ENCODE data around the gene SSTR1.

The SSTR1 gene

GRCh38 chr14:38207377-38207735 is 348 bp upstream of the SSTR1 start:
- no peak for DNase-seq (ENCODE audit: low read depth)
- no peak for TF ChIP-seq CTCF (conservative IDR thresholded peaks at IDR 0.05; ENCODE audit: low read length)
- peak overlapping the region; percentile 85 for H3K4me3 ChIP-seq (ENCODE audit: low read length)

- peak; percentile 83 for DNase-seq (ENCODE audit: low read depth)
- peak overlapping the region; percentile 85 for H3K4me3 ChIP-seq (ENCODE audit: low read length)
- TF ChIP-seq CTCF (conservative IDR thresholded peaks at IDR 0.05; ENCODE audit: low read length): peak; percentile 45
Observed at GRCh38 chr14:38208618-38209562, 1.2 kb downstream of the SSTR1 start.

DNA sequence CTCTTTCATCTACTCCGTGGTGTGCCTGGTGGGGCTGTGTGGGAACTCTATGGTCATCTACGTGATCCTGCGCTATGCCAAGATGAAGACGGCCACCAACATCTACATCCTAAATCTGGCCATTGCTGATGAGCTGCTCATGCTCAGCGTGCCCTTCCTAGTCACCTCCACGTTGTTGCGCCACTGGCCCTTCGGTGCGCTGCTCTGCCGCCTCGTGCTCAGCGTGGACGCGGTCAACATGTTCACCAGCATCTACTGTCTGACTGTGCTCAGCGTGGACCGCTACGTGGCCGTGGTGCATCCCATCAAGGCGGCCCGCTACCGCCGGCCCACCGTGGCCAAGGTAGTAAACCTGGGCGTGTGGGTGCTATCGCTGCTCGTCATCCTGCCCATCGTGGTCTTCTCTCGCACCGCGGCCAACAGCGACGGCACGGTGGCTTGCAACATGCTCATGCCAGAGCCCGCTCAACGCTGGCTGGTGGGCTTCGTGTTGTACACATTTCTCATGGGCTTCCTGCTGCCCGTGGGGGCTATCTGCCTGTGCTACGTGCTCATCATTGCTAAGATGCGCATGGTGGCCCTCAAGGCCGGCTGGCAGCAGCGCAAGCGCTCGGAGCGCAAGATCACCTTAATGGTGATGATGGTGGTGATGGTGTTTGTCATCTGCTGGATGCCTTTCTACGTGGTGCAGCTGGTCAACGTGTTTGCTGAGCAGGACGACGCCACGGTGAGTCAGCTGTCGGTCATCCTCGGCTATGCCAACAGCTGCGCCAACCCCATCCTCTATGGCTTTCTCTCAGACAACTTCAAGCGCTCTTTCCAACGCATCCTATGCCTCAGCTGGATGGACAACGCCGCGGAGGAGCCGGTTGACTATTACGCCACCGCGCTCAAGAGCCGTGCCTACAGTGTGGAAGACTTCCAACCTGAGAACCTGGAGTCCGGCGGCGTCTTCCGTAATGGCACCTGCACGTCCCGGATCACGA is 2.2 kb downstream of the SSTR1 start:
- TF ChIP-seq CTCF (conservative IDR thresholded peaks at IDR 0.05; ENCODE audit: low read length): no peak
- H3K4me3 ChIP-seq (ENCODE audit: low read length): peak overlapping the region; percentile 85
- DNase-seq (ENCODE audit: low read depth): peak; percentile 84

DNA sequence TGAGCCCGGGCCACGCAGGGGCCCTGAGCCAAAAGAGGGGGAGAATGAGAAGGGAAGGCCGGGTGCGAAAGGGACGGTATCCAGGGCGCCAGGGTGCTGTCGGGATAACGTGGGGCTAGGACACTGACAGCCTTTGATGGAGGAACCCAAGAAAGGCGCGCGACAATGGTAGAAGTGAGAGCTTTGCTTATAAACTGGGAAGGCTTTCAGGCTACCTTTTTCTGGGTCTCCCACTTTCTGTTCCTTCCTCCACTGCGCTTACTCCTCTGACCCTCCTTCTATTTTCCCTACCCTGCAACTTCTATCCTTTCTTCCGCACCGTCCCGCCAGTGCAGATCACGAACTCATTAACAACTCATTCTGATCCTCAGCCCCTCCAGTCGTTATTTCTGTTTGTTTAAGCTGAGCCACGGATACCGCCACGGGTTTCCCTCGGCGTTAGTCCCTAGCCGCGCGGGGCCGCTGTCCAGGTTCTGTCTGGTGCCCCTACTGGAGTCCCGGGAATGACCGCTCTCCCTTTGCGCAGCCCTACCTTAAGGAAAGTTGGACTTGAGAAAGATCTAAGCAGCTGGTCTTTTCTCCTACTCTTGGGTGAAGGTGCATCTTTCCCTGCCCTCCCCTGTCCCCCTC is 3.0 kb downstream of the SSTR1 start:
- peak; percentile 60 for TF ChIP-seq CTCF (conservative IDR thresholded peaks at IDR 0.05; ENCODE audit: low read length)
- DNase-seq (ENCODE audit: low read depth): peak; percentile 72
- H3K4me3 ChIP-seq (ENCODE audit: low read length): peak overlapping the region; percentile 85

DNA sequence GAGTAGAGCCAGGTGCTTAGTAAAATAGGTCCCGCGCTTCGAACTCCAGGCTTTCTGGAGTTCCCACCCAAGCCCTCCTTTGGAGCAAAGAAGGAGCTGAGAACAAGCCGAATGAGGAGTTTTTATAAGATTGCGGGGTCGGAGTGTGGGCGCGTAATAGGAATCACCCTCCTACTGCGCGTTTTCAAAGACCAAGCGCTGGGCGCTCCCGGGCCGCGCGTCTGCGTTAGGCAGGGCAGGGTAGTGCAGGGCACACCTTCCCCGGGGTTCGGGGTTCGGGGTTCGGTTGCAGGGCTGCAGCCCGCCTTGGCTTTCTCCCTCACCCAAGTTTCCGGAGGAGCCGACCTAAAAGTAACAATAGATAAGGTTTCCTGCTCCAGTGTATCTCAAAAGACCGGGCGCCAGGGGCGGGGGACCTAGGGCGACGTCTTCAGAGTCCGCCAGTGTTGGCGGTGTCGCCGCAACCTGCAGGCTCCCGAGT is 3.6 kb downstream of the SSTR1 start:
- DNase-seq (ENCODE audit: low read depth): no peak
- TF ChIP-seq CTCF (conservative IDR thresholded peaks at IDR 0.05; ENCODE audit: low read length): no peak; the same call in 1 of the 2 replicates
- peak overlapping the region; percentile 85 for H3K4me3 ChIP-seq (ENCODE audit: low read length)

DNA sequence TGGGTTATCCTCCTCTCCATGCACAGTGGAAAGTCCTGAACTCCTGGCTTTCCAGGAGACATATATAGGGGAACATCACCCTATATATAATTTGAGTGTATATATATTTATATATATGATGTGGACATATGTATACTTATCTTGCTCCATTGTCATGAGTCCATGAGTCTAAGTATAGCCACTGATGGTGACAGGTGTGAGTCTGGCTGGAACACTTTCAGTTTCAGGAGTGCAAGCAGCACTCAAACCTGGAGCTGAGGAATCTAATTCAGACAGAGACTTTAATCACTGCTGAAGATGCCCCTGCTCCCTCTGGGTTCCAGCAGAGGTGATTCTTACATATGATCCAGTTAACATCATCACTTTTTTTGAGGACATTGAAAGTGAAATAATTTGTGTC is 4.4 kb downstream of the SSTR1 start:
- DNase-seq (ENCODE audit: low read depth): no peak
- TF ChIP-seq CTCF (conservative IDR thresholded peaks at IDR 0.05; ENCODE audit: low read length): no peak
- H3K4me3 ChIP-seq (ENCODE audit: low read length): peak overlapping the region; percentile 85
